ENCODE results near the gene KCNAB1. TPM values are rescaled to one million over a fixed set of nuclear protein-coding genes. Genes with fewer than 3 reads are reported as not detected.

Gene KCNAB1
- total and polyA plus RNA-seq, 2 of the 8 experiments (the other 6 are each of a cell fraction or from before 2014, with no cell fraction given): 0.51 to 2.3 TPM

- CTCF ChIA-PET (ENCODE audit: partially characterized antibody): interaction anchor here (1.4 to 1.6 kb wide), 2 partner anchors 25 to 89 kb away, joined by 3 to 6 read pairs; no protein-coding TSS in a partner anchor
- Histone ChIP-seq H3K9me3 (ENCODE audit: insufficient read depth in 2 of 2, low read depth in 1 of 2, low read length in 1 of 2) (no peaks in the 10 kb centered on the region), H4K8ac (ENCODE audit: extremely low read depth, insufficient read depth, low read length) (no peak overlapping the region), H3K27ac (ENCODE audit: low read depth, low read length) (no peak overlapping the region), H3K79me2 (ENCODE audit: control insufficient read depth in 1 of 2, insufficient read depth in 2 of 2, low read length in 2 of 2) (no peaks in the 10 kb centered on the region), H3K79me1 (ENCODE audit: low read depth, low read length) (no peaks in the 10 kb centered on the region), H2AFZ (ENCODE audit: low read length) (no peak overlapping the region), H3K27me3 (replicated peaks in 1 of 4; ENCODE audit: control insufficient read depth in 3 of 4, extremely low read depth in 1 of 4, insufficient read depth in 3 of 4, low read length in 3 of 4) (peaks cover 16 to 39% (median 28%) of the 10 kb centered on the region in 4 experiments), H2AK5ac (ENCODE audit: low read depth, low read length) (no peak overlapping the region), H2BK15ac (ENCODE audit: low read length) (no peak overlapping the region), H3K14ac (ENCODE audit: insufficient read length) (no peak overlapping the region), H2BK120ac (replicated peaks; ENCODE audit: low read depth, low read length) (no peak overlapping the region), H3K4me3 (ENCODE audit: extremely low read depth in 1 of 4, insufficient read depth in 2 of 4, low read depth in 3 of 4, low read length in 4 of 4) (no peak overlapping the region), H3K18ac (ENCODE audit: extremely low read depth, low read length) (no peak overlapping the region), H2BK12ac (ENCODE audit: low read depth, low read length) (no peak overlapping the region), H3K4ac (replicated peaks; ENCODE audit: insufficient read length, low read depth, low read length) (no peak overlapping the region), H3K23ac (ENCODE audit: insufficient read length) (no peak overlapping the region), H4K5ac (ENCODE audit: insufficient read length, low read depth, low read length) (no peak overlapping the region), H3K36me3 (ENCODE audit: control insufficient read depth in 2 of 4, insufficient read depth in 4 of 4, low read length in 3 of 4) (no peaks in the 10 kb centered on the region), H4K91ac (replicated peaks; ENCODE audit: insufficient read length, low read length) (no peak overlapping the region), H3K23me2 (ENCODE audit: low read depth, low read length) (peaks cover 5% of the 10 kb centered on the region; the same call in 1 of the 2 replicates), H3K9ac (replicated peaks in 1 of 4; ENCODE audit: extremely low read depth in 1 of 4, low read depth in 3 of 4, low read length in 3 of 4) (no peak overlapping the region), H2BK5ac (ENCODE audit: low read depth, low read length) (no peak overlapping the region), H3K56ac (replicated peaks; ENCODE audit: insufficient read length, low read depth, low read length) (no peak overlapping the region), H3K4me1 (replicated peaks in 1 of 4; ENCODE audit: control insufficient read depth in 3 of 4, insufficient read depth in 4 of 4, low read length in 3 of 4) (peaks cover 0 to 13% (median 4%) of the 10 kb centered on the region in 4 experiments; a peak in 6 of 7 replicates), H4K20me1 (replicated peaks in 1 of 2; ENCODE audit: control insufficient read depth in 1 of 2, insufficient read depth in 2 of 2, low read length in 2 of 2) (no peaks in the 10 kb centered on the region), H2BK20ac (ENCODE audit: low read length) (no peak overlapping the region), H3K4me2 (ENCODE audit: insufficient read depth in 1 of 2, low read depth in 2 of 2, low read length in 2 of 2) (no peak overlapping the region)
- TF ChIP-seq E2F6 (IDR thresholded peaks at IDR 0.05) (no peak), TCF12 (IDR thresholded peaks at IDR 0.05; ENCODE audit: low read depth, low read length) (no peak), SAP30 (IDR thresholded peaks at IDR 0.05; ENCODE audit: insufficient read depth, insufficient replicate concordance, low read length) (no peak), ATF3 (IDR thresholded peaks at IDR 0.05; ENCODE audit: insufficient read depth, low read depth, low read length) (no peak)
- no peak for FAIRE-seq
- DNase-seq (ENCODE audit: low read depth in 1 of 2, low spot score in 2 of 2): no peak
- WGBS, 2 experiments (ENCODE audit: extremely low coverage in 1 of 2, insufficient coverage in 1 of 2, insufficient read length in 1 of 2, insufficient replicate concordance in 2 of 2, low coverage in 1 of 2, low lambda C conversion rate in 2 of 2, missing lambda C conversion rate in 1 of 2): 100% methylated on average over 1 of the region's 1 CpG; no CpG with 5 or more reads in 1 of the 2 experiments
- POLR2A ChIA-PET (ENCODE audit: partially characterized antibody): interaction anchor here (1.0 kb wide), 1 partner anchor 9 kb away, joined by 3 read pairs; no protein-coding TSS in a partner anchor
These were observed 173.2 kb downstream of the KCNAB1 start for GRCh38 chr3:156293566-156293965.

Data from H1 (cell line).